Posterior cingulate gyrus (tissue), 11 donors: ENCODE data around the gene PDE4A.
A peak's percentile ranks its signal among the peaks of the same experiment; 100 is the strongest.

Experiments used
- DNase-seq, 10 donors: peaks; one replicate each; pipeline versions ENCODE4 v3.0.0 to v3.0.0-alpha.2; 2020 to 2021; ENCODE audit warnings: mixed read lengths in 3 of 10
- intact Hi-C: fragments of 100-400 bp; cut with DNase I; formaldehyde crosslinking; loops from one replicate; pipeline ENCODE4 v1.15.1; 2023

Gene PDE4A

DNA sequence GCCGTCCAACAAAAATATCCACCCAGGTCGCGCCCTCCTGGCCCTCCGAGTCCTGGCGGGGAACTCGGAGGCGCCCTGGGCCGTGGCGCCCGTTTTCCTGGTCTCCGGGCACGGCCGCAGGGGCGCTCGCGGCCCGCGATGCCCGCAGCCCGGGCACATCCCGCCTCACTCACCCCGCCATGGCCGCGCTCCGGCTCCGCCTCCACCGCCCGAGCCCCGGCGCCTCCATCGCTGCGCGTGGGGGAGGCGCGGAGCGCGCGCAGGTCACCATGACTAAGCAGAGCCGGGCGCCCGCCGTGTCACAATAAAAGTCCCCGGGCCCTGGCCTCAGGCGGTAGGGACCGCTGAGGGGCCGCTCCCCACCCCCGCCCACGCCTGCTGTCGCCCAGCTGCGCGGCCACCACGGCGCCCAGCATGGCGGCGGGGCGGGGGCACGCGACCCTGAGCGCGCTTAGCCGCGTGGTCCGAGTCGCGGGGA is 82.2 kb downstream of the PDE4A start:
- DNase-seq, result peak; percentile 83 to 98 (median 90)

DNA sequence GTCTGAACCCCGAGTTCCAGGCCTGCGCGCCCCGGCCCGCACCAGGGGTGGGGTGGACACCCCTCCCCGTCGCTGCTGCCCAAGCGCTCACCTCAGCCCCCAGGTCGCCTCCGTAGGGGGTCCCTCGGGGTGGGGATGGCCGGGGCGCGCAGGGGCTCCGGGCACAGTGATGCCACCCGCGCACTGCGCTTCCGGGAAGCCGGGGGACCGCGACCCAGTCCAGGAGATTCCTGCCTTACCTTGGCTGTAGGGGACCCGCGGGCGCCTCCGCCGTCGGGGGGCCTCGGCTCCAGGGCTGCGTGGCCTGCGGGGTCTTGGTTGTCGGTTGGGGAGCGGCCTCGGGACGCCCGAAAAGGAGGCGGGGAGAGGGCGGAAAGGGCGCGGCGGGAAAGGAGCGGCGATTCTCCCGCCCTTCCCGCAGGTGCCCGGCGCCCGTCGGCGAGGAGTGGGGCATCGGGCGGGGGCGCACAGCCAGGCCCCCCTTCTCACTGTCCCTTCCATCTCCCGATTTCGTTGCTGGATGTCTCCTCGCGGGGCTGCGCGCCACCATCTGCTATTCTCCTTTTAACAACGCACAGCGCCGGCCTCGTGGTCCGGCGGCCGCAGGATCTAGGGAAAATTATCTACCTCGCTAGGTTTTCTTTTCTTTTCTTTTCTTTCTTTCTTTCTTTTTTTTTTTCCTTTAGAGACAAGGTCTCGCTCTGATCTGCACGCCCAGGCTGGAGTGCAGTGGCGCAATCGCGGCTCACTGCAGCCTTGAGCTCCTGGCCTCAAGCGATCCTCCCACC is 82.9 kb downstream of the PDE4A start, which contains the start of gene KEAP1:
Gene KEAP1, minus strand, starts transcription at position 355 of the 788 bp plus-strand sequence. CDS start 3,323 bp downstream, outside the sequence.
- DNase-seq, result peak in 7 of 10 donors; percentile 16 to 89 (median 44)
- intact Hi-C loops, result loop anchor here (5.0 to 10.0 kb wide), 2 partner anchors 64 to 152 kb away; partner anchors contain the start of genes CDKN2D, ILF3 and KRI1

More for the DNA sequence above, 82.2 kb downstream of the PDE4A start:
- intact Hi-C loops, result loop anchor here (5.0 to 10.0 kb wide), 2 partner anchors 65 to 152 kb away; partner anchors contain the start of genes CDKN2D, ILF3 and KRI1

DNA sequence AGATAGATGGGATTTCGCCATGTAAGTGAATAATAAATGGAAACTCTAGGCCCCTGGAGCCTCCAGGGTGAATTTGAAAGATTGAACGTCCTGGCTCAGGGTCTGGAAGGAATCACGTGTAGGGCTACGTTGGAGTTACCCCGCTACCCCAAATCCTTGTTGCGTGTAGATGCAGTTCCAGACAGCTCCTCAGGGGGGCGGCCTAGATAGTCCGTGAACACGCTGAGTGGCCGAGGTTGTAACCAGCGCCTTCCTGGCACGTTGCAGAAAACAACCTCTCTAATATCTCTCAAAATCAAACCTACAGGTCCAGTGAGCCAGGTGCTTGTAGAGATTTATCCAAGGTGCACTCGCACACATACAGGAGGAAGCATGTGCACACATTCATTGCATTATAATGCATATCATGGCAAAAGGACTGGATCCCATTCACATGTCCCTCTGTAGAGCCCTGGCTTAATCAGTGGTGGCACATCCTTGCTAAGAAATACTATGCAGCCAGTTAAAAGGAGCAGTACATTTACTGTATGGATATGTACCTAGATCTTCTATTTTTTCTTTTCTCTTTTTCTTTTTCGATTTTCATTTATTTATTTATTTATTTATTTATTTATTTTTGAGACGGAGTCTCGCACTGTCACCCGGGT is 85.4 kb downstream of the PDE4A start:
- DNase-seq, result peak in 8 of 10 donors; percentile 34 to 94 (median 69)

DNA sequence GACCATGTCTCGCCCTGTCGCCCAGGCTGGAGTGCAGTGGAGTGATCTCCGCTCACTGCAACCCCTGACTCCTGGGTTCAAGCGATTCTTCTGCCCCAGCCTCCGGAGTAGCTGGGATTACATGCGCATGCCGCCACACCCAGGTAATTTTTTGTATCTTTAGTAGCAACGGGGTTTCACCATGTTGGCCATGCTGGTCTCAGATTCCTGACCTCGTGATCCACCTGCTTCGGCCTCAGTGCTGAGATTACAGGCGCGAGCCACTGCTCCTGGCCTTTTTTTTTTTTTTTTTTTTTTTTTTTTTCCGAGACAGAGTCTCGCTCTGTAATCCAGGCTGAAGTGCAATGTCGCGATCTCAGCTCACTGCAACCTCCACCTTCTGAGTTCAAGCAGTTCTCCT is 87.7 kb downstream of the PDE4A start:
- DNase-seq, result no peak
- intact Hi-C loops, result loop anchor here (10.0 kb wide), 1 partner anchor 147 kb away; the partner anchor contains the start of gene ILF3

More for the DNA sequence above, 85.4 kb downstream of the PDE4A start:
- intact Hi-C loops, result loop anchor here (10.0 kb wide), 1 partner anchor 149 kb away; the partner anchor contains the start of gene ILF3

DNA sequence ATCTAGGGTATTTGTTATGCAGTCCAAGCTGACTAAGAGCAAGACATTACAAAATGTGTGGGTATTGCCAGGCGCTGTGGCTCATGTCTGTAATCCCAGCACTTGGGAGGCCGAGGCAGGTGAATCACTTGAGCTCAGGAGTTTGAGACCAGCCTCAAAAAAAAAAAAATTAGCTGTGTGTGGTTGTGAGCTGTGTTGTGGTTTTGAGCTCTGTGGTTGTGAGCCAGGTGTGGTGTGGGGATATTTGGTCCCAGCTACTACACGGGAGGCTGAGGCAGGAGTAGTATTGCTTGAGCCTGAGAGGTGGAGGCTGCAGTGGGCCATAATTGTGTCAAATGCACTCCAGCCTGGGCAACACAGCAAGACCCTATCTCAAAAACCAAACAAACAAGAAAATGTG is 88.4 kb downstream of the PDE4A start:
- intact Hi-C loops, result loop anchor here (10.0 kb wide), 1 partner anchor 146 kb away; the partner anchor contains the start of gene ILF3

DNA sequence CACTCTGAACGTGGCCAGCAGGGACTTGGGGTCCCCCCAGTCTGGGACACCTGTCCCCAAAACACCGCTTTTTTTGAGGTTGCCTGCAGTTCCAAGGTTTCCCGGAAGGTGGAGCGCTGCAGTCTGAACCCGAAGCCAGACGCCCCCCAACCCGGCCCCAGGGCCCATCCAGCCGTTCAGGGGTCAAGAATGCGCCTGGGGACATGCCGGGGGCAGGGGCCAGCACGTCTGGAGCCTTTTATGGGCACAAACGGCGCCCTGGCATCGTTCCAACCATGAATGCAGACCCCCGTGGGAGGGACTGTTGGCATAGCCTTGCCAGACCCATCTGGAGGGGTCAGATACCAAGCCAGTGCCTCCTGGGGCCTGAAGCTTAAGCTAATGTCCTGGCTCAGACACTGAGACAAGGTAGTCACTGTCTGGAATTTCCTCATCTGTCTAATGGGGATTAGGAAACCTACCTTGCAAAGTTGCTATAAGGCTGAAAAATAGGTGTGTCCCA is 90.0 kb downstream of the PDE4A start:
- intact Hi-C loops, result no loop called here
- DNase-seq, result peak in 2 of 10 donors; percentile 19 to 87

More for the DNA sequence above, 88.4 kb downstream of the PDE4A start:
- no peak for DNase-seq

DNA sequence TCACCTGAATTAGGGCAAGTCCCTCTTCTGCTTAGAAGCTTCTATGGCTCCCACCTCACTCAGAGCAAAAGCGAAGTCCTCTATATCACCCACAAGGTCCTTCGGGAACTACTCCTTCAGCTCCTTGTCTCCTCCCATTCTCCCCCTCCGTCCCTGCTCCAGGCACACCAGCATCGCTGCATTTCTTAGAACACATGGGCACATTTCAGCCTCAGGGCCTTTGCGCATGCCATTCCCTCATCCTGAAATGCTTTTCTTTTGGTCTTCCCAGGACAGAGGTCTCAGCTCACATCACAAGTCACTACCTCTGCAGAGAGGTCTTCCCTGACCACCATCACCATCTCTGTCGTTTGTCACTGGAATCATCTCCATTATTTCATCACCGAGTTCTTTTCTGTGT is 92.9 kb downstream of the PDE4A start:
- intact Hi-C loops, result no loop called here
- DNase-seq, result no peak

DNA sequence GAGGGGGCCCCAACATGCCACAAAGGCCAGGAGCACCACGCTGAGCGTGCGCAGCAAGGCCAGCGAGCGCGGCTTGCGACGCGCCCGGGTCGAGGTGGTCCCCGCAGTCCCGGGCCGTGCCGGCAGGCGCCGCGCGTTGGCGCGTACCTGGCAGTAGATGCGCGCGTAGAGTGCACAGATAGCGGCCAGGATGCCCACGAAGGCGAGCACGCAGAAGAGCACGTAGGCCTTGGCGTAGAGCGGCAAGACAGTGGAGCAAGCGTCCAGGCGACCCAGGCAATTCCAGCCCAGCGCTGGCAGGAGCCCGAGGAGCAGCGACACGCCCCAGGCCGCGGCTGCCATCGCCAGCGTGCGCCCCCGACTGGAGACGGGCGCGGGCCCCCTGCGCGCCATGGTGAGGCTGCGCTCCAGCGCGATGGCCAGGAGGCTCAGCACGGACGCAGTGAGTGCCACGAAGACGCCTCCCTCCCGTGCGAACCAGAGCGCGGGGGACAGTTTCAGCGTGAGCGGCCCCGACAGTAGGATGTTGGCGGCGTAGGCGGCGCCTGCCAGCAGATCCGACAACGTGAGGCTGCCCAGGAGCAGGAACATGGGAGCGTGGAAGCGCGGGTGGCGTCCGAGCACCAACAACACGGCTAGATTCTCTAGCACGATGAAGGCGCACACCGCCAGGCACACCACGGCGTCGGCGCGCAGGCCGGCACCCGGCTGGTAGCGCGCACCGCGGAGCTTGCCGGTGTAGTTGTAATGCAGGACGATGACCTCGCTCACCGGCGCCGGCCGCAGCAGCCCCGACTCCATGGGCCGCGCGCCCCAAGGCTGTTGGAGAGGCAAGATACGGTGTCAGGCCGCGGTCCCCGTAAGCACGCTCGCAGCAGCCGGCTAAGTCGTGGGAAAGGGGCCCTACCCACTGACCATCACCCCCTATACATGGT is 94.1 kb downstream of the PDE4A start:
- DNase-seq, result peak in 2 of 10 donors; percentile 44 to 89
- intact Hi-C loops, result no loop called here

DNA sequence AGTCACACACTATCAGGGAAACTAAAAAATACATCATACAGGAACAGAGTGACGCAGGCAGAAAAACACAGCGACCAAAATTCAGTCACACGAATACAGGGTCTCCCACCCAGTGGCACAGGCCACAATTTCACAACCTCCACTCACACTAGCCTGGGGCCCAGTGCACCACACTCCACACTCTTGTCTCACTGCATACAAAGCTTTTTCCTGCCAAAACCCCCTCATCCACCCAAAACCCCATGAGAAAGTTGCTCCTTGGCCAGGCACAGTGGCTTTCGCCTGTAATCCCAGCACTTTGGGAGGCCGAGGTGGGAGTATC is 95.7 kb downstream of the PDE4A start:
- intact Hi-C loops, result no loop called here
- DNase-seq, result no peak

DNA sequence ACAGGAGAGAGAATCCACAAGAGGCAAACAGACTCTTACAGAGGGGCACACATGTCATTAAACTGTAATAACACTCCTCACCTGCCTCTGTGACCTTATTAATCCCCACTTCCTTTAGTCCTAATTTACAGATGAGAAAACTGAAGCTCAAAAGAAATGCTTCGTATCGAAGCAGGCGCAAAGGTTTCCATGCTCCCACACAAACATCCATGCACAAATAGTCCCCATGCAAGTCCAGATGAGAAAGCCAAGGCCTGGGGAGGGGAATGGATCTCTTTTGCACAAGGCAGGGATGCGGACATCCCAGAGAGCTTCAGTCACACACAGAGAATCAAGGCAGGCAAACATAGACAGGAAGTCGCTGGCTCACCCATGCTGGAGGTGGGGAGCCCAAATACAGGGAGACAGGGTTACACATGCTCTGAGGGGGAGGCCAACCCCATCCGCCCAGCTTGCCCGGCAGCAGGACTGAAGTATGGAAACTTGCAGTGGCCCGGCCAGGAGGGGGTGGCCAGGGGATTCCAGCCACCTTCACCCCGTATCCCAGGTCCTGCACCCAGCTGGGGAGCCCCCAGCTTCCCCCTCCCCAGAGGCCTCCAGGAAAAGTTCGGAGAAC is 96.4 kb downstream of the PDE4A start:
- no peak for DNase-seq

DNA sequence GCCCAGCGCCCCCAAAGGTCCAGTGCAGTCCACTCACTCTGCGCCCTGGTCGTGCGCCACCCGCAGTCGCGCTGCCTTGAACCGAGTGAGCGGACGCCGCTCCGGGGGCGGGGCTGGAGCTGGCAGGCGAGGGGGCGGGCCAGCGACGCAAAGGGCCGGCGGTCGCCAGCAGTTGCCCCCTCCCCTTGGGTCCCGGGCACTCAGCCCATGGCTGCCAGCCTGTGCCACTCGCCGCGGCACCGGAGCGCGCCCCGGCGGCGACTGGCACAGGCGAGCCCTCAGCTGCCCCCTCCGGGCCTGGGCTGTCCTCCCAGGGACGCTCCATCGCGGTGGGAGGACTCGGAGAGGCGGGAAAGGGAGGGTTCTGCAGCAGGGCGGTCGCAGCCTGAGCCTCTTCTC is 97.0 kb downstream of the PDE4A start, which contains the start of gene S1PR5:
Gene S1PR5, minus strand, starts transcription at position 87 of the 399 bp plus-strand sequence. CDS start 2,436 bp downstream, outside the sequence.
- DNase-seq, result peak; percentile 71 to 98 (median 82)

More for the DNA sequence above, 96.4 kb downstream of the PDE4A start:
- intact Hi-C loops, result no loop called here

DNA sequence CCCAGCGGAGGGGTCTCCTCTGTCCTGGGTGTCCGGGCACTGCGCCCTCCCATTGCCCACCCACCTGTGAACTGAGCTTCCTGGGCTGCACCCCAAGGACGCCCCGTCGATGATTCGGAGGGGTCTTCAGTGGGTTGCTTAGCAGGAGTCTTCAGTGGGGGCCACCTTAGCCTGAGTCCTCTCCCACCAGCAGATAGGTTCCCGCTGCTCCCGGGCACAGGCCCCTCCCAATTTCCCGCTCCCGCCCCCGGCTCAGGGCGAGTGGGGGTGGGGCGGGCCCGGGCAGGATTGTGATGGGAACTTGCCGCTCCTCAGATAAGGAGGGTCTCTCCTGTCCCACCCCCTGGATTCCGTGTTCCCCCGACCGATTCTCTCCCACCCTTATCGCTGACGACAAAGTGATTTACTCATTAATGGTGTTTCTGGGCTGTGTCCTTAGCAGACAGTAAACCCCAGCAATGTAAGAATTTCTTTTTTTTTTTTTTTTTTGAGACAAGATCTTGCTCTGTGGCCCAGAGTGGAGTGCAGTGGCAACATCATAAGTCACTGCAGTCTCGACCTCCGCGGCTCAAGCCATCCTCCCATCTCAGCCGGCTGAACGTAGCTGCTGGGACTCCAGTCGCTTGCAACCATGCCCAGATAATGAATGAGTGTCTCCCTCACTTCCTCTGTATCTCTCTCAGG is 97.6 kb downstream of the PDE4A start:
- intact Hi-C loops, result no loop called here

More for the DNA sequence above, 97.0 kb downstream of the PDE4A start, which contains the start of gene S1PR5:
- intact Hi-C loops, result no loop called here

DNA sequence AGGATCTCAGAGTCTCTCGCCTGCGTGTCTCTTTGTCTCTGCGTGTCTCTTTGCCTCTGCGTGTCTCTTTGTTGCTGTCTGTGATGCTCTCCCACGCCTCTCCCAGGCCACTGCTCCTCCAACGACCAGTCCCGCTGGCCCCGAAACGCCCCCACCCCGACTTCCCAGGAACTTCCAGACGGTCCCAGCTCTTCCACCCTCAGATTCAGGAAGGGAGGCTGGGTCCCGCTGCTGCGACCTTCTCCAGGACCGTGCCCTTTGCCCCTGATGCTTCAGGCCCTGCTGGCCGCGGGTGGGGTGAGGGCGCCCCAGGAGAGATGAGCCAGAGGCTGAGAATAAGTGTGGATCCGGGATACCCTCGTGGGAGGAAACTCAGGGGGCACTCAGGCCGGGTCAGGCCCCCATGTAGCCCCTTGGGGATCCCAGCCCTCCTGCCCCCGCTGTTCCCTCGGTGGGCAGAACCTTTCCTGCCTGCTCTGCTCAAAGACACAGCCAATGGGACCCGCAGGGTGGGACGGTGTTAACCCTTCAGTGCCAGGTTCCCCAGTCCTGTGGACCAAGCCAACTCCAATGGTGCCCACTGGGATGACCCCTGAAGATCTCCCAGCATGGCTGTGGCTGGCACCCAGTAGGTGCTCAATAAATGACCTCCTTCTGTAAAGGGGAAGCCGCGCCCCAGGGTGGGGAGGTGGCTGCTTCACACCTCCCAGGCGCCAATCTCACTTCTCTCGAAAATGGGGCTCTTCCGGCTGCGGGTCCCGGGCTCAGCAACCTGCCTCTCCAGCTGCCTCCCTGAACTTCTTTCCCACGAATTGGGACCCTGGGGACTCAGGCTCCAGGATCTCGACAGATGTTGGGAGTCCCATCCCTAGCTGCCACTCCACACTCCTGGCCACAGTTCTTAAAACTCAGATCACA is 98.4 kb downstream of the PDE4A start:
- intact Hi-C loops, result no loop called here
- DNase-seq, result peak in 4 of 10 donors; percentile 15 to 88 (median 46)

More for the DNA sequence above, 97.6 kb downstream of the PDE4A start:
- peak in 7 of 10 donors; percentile 31 to 94 (median 54) for DNase-seq
